Fibroblast of skin of left quadriceps (primary cell): Measurements from ENCODE around the gene RANBP6.
"Not testable (repeated sequence)": the region's sequence is repeated elsewhere in the genome, so short reads cannot be mapped to it uniquely, and the experiment has no call there.

Source experiments
- DNase-seq, 2 experiments: peaks; one replicate each; pipeline ENCODE4 v3.0.0-alpha.2; 2013; ENCODE audit warnings: low read depth in 2 of 2

RANBP6 gene

GRCh38 chr9:6015278-6016157 is at the start of gene RANBP6:
RANBP6 (minus strand) TSS chr9:6015624; CDS start chr9:6015607, 17 bp downstream.
- peak; percentile 57 to 62 for DNase-seq

GRCh38 chr9:6063146-6063545 is 47.7 kb upstream of the RANBP6 start:
- not testable (repeated sequence) for DNase-seq

GRCh38 chr9:6055666-6056065 is 40.2 kb upstream of the RANBP6 start:
- no peak for DNase-seq

GRCh38 chr9:6055216-6055615 is 39.8 kb upstream of the RANBP6 start:
- DNase-seq: peak; percentile 48 to 54

GRCh38 chr9:6054280-6055099 is 39.1 kb upstream of the RANBP6 start:
- peak; percentile 51 to 54 for DNase-seq

- DNase-seq: no peak
Measured at GRCh38 chr9:6052293-6052919, 37.0 kb upstream of the RANBP6 start.

GRCh38 chr9:6051511-6051950 is 36.1 kb upstream of the RANBP6 start:
- DNase-seq: no peak

- DNase-seq: no peak
Measured at GRCh38 chr9:6049798-6050197, 34.4 kb upstream of the RANBP6 start.

GRCh38 chr9:6048039-6048438 is 32.6 kb upstream of the RANBP6 start:
- DNase-seq: no peak

GRCh38 chr9:6047020-6047419 is 31.6 kb upstream of the RANBP6 start:
- DNase-seq: no peak

- DNase-seq: no peak
Measured at GRCh38 chr9:6045364-6045763, 29.9 kb upstream of the RANBP6 start.

- no peak for DNase-seq
Measured at GRCh38 chr9:6040077-6040476, 24.7 kb upstream of the RANBP6 start.

- DNase-seq: no peak
Measured at GRCh38 chr9:6036391-6036790, 21.0 kb upstream of the RANBP6 start.

GRCh38 chr9:6034954-6035353 is 19.5 kb upstream of the RANBP6 start:
- DNase-seq: no peak

GRCh38 chr9:6029604-6030274 is 14.3 kb upstream of the RANBP6 start:
- no peak for DNase-seq

GRCh38 chr9:6024035-6024554 is 8.7 kb upstream of the RANBP6 start:
- no peak for DNase-seq

GRCh38 chr9:6016975-6017374 is 1.6 kb upstream of the RANBP6 start:
- not testable (repeated sequence) for DNase-seq

GRCh38 chr9:6014670-6015270 is 654 bp downstream of the RANBP6 start:
- DNase-seq: peak in 1 of 2 experiments; percentile 16

GRCh38 chr9:6008169-6008979 is 7.0 kb downstream of the RANBP6 start:
- peak; percentile 97 to 98 for DNase-seq

- peak; percentile 16 to 29 for DNase-seq
Measured at GRCh38 chr9:6007770-6008168, 7.7 kb downstream of the RANBP6 start.
